OCI-LY1 (cell line): ENCODE measurements around the gene SLC35F5.

Experiments used
- H2AFZ ChIP-seq: fragments of 200-600 bp; sonication (generic), shearing (Covaris generic); 2 replicates; pipeline ENCODE4 v1.6.0; 2014; ENCODE audit warnings: antibody characterized with exemption, mild to moderate bottlenecking, low read length
- H3F3A ChIP-seq: fragments of 200-600 bp; sonication (generic), shearing (Covaris generic); 2 replicates; pipeline ENCODE4 v1.6.0; 2014; ENCODE audit warnings: mild to moderate bottlenecking, antibody characterized with exemption, low read length, moderate library complexity; ENCODE audit not compliant: insufficient read depth
- H3K27ac ChIP-seq: fragments of 200-600 bp; sonication (generic); 2 replicates; pipeline ENCODE4 v1.5.1; 2014; ENCODE audit warnings: low read length, mixed run types, mild to moderate bottlenecking, low read depth; ENCODE audit not compliant: poor library complexity, severe bottlenecking
- H3K27me3 ChIP-seq: fragments of 200-600 bp; sonication (generic); 2 replicates; pipeline ENCODE4 v1.6.0; 2014; ENCODE audit warnings: antibody characterized with exemption, mild to moderate bottlenecking, low read length, moderate library complexity; ENCODE audit not compliant: insufficient read depth
- H3K36me3 ChIP-seq: fragments of 200-600 bp; sonication (generic); 2 replicates; pipeline ENCODE4 v1.6.1; 2014; ENCODE audit warnings: mild to moderate bottlenecking, antibody characterized with exemption, low read length, moderate library complexity, mixed read lengths; ENCODE audit not compliant: insufficient read depth
- H3K4me1 ChIP-seq: fragments of 200-600 bp; sonication (generic); 2 replicates; pipeline ENCODE4 v1.5.1; 2014; ENCODE audit warnings: mild to moderate bottlenecking, low read length, moderate library complexity; ENCODE audit not compliant: insufficient read depth, severe bottlenecking
- H3K4me2 ChIP-seq: fragments of 200-600 bp; sonication (generic), shearing (Covaris generic); 2 replicates; pipeline ENCODE4 v1.6.1; 2014; ENCODE audit warnings: low read length
- H3K4me3 ChIP-seq: fragments of 200-600 bp; sonication (generic); 2 replicates; pipeline ENCODE4 v1.5.1; 2014; ENCODE audit warnings: low read length, low read depth, mild to moderate bottlenecking, mixed read lengths; ENCODE audit not compliant: poor library complexity, severe bottlenecking
- H3K79me2 ChIP-seq: fragments of 200-600 bp; shearing (Covaris generic); 2 replicates; pipeline ENCODE4 v1.6.1; 2016; ENCODE audit warnings: mixed run types, low read length, mixed read lengths; ENCODE audit not compliant: insufficient read depth
- H3K9ac ChIP-seq: fragments of 200-600 bp; sonication (generic), shearing (Covaris generic); 2 replicates; pipeline ENCODE4 v1.6.1; 2014; ENCODE audit warnings: mild to moderate bottlenecking, low read length, mixed read lengths
- H3K9me2 ChIP-seq: fragments of 200-600 bp; sonication (generic), shearing (Covaris generic); 2 replicates; pipeline ENCODE4 v1.6.1; 2014; ENCODE audit warnings: low read depth, mild to moderate bottlenecking, low read length, mixed read lengths
- H3K9me3 ChIP-seq: fragments of 200-600 bp; shearing (Covaris generic); 2 replicates; pipeline ENCODE4 v1.6.1; 2014; ENCODE audit warnings: low read length, mixed read lengths
- H4K20me1 ChIP-seq: fragments of 200-600 bp; sonication (generic), shearing (Covaris generic); 2 replicates; pipeline ENCODE4 v1.6.0; 2016; ENCODE audit warnings: mild to moderate bottlenecking, low read length; ENCODE audit not compliant: insufficient read depth
- CTCF ChIP-seq: fragments of 200-600 bp; sonication (generic), shearing (Covaris generic); IDR thresholded peaks from 2 replicates; pipeline ENCODE4 v1.5.1; 2017; ENCODE audit warnings: mild to moderate bottlenecking, antibody characterized with exemption, low read length, moderate library complexity, mixed read lengths
- EZH2 ChIP-seq: fragments of 200-600 bp; sonication (generic), shearing (Covaris generic); IDR thresholded peaks from 2 replicates; pipeline ENCODE4 v1.8.0; 2017; ENCODE audit warnings: borderline replicate concordance, mixed run types, mild to moderate bottlenecking, antibody characterized with exemption, low read length, moderate library complexity, mixed read lengths

Gene SLC35F5

DNA sequence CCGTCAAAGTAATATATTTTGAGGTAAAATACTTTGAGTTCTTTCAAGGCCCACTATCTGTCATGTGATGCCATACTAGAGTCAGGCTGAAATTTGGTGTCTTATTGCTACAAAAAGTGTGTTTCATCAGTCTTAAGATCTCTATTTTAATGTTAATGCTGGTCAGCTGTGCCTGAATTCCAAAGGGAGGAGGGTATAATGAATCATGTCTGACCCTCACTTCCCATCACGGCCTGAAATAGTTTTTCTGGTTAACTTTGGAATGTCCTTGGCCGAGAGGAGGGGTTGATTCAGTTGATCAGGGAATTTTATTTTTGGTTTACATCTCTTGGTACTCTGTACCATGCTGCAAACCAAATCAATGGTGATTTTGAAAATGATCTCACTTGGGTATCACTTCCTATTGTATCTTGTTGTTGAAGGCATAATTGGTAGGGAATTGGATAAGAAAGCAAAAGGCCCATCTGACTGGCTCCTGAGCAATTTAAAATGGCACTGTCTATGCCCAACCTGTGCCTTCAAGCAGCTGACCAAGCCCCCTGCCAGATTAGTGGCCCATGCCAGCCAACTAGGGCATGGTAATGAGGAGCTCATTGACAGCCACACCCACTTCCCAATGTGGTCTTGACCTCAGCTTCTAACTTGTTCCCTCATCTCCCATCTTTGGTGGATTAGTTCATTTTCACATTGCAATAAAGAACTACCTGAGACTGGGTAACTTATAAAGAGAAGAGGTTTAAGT, 6.1 kb upstream of the SLC35F5 start:
- Histone ChIP-seq H3K9me3 (no peaks in the 10 kb centered on the region; the same call in 1 of the 2 replicates), H3K27ac (no peak overlapping the region), H4K20me1 (no peaks in the 10 kb centered on the region), H3K4me3 (no peak overlapping the region), H3K36me3 (no peaks in the 10 kb centered on the region), H3K9me2 (no peaks in the 10 kb centered on the region), H3K9ac (no peak overlapping the region), H3K4me2 (no peak overlapping the region), H3K4me1 (peaks cover 8% of the 10 kb centered on the region), H3K79me2 (no peaks in the 10 kb centered on the region), H3F3A (no peaks in the 10 kb centered on the region), H2AFZ (no peak overlapping the region), H3K27me3 (no peaks in the 10 kb centered on the region)
- TF ChIP-seq EZH2 = no peak
- no peak for TF ChIP-seq CTCF

GRCh38 chr2:113760400-113760799, 4.0 kb upstream of the SLC35F5 start:
- Histone ChIP-seq H3F3A (no peaks in the 10 kb centered on the region), H3K4me3 (no peak overlapping the region), H3K79me2 (peaks cover 6% of the 10 kb centered on the region), H3K9me3 (no peaks in the 10 kb centered on the region; the same call in 1 of the 2 replicates), H4K20me1 (no peaks in the 10 kb centered on the region), H3K27ac (no peak overlapping the region), H3K4me1 (peaks cover 14% of the 10 kb centered on the region), H3K4me2 (no peak overlapping the region), H3K27me3 (no peaks in the 10 kb centered on the region), H3K9ac (no peak overlapping the region), H3K36me3 (no peaks in the 10 kb centered on the region), H2AFZ (no peak overlapping the region), H3K9me2 (no peaks in the 10 kb centered on the region)
- TF ChIP-seq EZH2 = no peak

DNA sequence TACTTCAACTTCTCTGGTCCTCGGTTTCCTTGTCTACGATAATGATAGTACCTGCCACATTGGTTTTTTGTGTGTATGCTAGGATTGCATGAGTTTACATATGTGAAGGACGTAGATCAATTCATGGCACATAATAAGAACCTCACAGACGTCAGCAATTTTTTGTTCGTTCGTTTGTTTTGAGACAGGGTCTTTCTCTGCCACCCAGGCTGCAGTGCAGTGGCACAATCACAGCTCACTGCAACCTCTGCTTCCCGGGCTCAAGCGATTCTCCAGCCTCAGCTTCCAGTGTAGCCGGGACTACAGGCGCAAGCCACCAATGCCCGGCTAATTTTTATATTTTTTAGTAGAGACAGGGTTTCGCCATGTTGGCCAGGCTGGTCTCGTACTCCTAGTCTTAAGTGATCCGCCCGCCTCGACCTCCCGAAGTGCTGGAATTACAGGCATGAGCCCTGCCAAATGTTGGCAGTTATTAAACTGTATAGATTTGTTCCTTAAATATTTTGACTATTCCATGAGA, 756 bp upstream of the SLC35F5 start:
- no peaks in the 10 kb centered on the region for H4K20me1 ChIP-seq
- no peaks in the 10 kb centered on the region for H3K9me3 ChIP-seq
- H3K36me3 ChIP-seq = peaks cover 6% of the 10 kb centered on the region; the same call in 1 of the 2 replicates
- peaks cover 28% of the 10 kb centered on the region for H3K4me1 ChIP-seq
- peaks cover 35% of the 10 kb centered on the region for H3K79me2 ChIP-seq
- no peak for TF ChIP-seq EZH2
- no peak for TF ChIP-seq CTCF
- H3K27me3 ChIP-seq = no peaks in the 10 kb centered on the region
- no peak overlapping the region for H2AFZ ChIP-seq
- no peaks in the 10 kb centered on the region for H3K9me2 ChIP-seq
- H3K27ac ChIP-seq = peak overlapping the region; percentile 93
- peak overlapping the region; percentile 91 for H3K9ac ChIP-seq
- H3K4me3 ChIP-seq = peak overlapping the region; percentile 95
- no peaks in the 10 kb centered on the region for H3F3A ChIP-seq
- H3K4me2 ChIP-seq = peak overlapping the region; percentile 92
